Large intestine (tissue), 3 donors: ENCODE results near the gene TSPEAR. TPM values are rescaled to one million over a fixed set of nuclear protein-coding genes. Genes with fewer than 3 reads are reported as not detected.
"Not testable (repeated sequence)": the region's sequence is repeated elsewhere in the genome, so short reads cannot be mapped to it uniquely, and the experiment has no call there.

Experiments
- DNase-seq, 2 donors: peaks; one replicate each; pipeline versions ENCODE4 v3.0.0 to v3.0.0-alpha.2; 2013
- H3K27ac ChIP-seq: one replicate; pipeline ENCODE4 v1.5.1; 2013; ENCODE audit warnings: low read length
- H3K27me3 ChIP-seq: 2 replicates; pipeline ENCODE4 v1.6.1; 2013; ENCODE audit warnings: low read length; ENCODE audit not compliant: control insufficient read depth, insufficient read depth
- H3K36me3 ChIP-seq: 2 replicates; pipeline ENCODE4 v1.6.1; 2013; ENCODE audit warnings: low read length; ENCODE audit not compliant: control insufficient read depth, insufficient read depth
- H3K4me1 ChIP-seq: one replicate; pipeline ENCODE4 v1.6.1; 2013; ENCODE audit warnings: low read length; ENCODE audit not compliant: control insufficient read depth, insufficient read depth
- H3K4me3 ChIP-seq: one replicate; pipeline ENCODE4 v1.5.1; 2013; ENCODE audit warnings: low read length
- H3K9me3 ChIP-seq: one replicate; pipeline ENCODE4 v1.6.1; 2013; ENCODE audit warnings: mild to moderate bottlenecking, low read depth, low read length, moderate library complexity; ENCODE audit not compliant: control insufficient read depth
- WGBS: methylation state at CpG from one replicate; pipeline ENCODE4 v1.1.5; 2013; ENCODE audit warnings: low lambda C conversion rate; ENCODE audit not compliant: insufficient coverage; 5-methylcytosine and 5-hydroxymethylcytosine counted together
- polyA plus RNA-seq: library from polyadenylated mRNA; unstranded; fragments of 120-200 nt; gene quantifications from one replicate; pipeline ENCODE4 v1.2.1, GENCODE V29; 2013

Gene TSPEAR
- polyA plus RNA-seq, 1 donor: 0.55 TPM

GRCh38 chr21:44614961-44615391 lies 96.4 kb downstream of the TSPEAR start:
- Histone ChIP-seq H3K27ac (no peak overlapping the region), H3K9me3 (peaks cover 8% of the 10 kb centered on the region), H3K27me3 (no peaks in the 10 kb centered on the region), H3K36me3 (no peaks in the 10 kb centered on the region), H3K4me1 (no peaks in the 10 kb centered on the region), H3K4me3 (no peak overlapping the region)
- no CpG with 5 or more reads among the region's 28 CpGs for WGBS
- no peak for DNase-seq

DNA sequence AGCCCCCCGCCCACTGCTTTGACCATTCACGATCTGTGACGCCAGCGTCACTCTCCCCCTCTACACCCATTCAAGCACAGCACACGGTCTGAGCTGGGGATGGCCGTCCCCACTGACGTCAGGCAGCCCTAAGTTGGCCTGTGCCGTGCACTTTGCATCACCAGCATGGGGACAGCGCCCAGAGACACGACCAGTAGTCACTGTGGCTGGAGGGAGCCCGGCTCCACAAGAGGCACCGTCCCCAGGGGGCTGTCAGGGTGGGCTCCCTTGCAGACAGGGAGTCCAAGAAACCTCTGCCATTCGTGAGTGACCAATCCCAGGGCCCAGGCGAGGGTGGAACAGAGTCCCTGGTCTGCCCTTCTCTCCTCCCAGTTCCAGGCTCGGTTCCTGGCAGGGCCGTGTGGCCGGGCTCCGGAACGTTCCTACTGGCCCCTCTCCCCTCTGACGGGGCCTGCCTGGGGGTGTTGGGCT lies 97.2 kb downstream of the TSPEAR start:
- H3K4me3 ChIP-seq: no peak overlapping the region
- H3K4me1 ChIP-seq: no peaks in the 10 kb centered on the region
- WGBS: no CpG with 5 or more reads among the region's 20 CpGs
- no peaks in the 10 kb centered on the region for H3K36me3 ChIP-seq
- no peaks in the 10 kb centered on the region for H3K27me3 ChIP-seq
- DNase-seq: no peak
- H3K27ac ChIP-seq: no peak overlapping the region
- H3K9me3 ChIP-seq: peaks cover 8% of the 10 kb centered on the region

GRCh38 chr21:44613386-44614155 lies 97.8 kb downstream of the TSPEAR start:
- Histone ChIP-seq H3K9me3 (peaks cover 8% of the 10 kb centered on the region), H3K4me1 (no peaks in the 10 kb centered on the region), H3K4me3 (no peak overlapping the region), H3K27me3 (no peaks in the 10 kb centered on the region), H3K27ac (no peak overlapping the region), H3K36me3 (no peaks in the 10 kb centered on the region)
- WGBS: no CpG with 5 or more reads among the region's 26 CpGs
- no peak for DNase-seq

GRCh38 chr21:44612669-44613229 lies 98.6 kb downstream of the TSPEAR start:
- Histone ChIP-seq H3K36me3 (no peaks in the 10 kb centered on the region), H3K4me3 (no peak overlapping the region), H3K27ac (no peak overlapping the region), H3K27me3 (no peaks in the 10 kb centered on the region), H3K4me1 (no peaks in the 10 kb centered on the region), H3K9me3 (peaks cover 8% of the 10 kb centered on the region)
- no peak for DNase-seq
- WGBS: no CpG with 5 or more reads among the region's 13 CpGs

DNA sequence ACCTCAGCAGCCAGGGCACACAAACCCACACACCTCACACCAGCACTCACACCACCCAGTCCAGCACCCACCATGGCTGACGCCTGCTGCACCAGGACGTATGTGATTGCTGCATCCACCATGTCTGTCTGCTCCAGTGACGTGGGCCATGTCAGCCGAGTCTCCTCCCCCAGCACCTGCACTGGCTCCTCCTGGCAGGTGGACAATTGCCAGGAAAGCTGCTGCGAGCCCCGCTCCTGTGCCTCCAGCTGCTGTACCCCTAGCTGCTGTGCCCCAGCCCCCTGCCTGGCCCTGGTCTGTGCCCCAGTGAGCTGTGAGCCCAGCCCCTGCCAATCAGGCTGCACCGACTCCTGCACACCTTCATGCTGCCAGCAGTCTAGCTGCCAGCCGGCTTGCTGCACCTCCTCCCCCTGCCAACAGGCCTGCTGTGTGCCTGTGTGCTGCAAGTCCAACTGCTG lies 99.3 kb downstream of the TSPEAR start, which contains the start of gene KRTAP10-8:
TSS of gene KRTAP10-8 (plus strand) at position 51 of the 458 bp plus-strand sequence. CDS start at position 73, 22 bp downstream.
- no peak within 1 kb of the TSS for H3K27ac ChIP-seq
- WGBS: no CpG with 5 or more reads among the region's 8 CpGs
- peaks cover 8% of the 10 kb centered on the region for H3K9me3 ChIP-seq
- no peaks in the 10 kb centered on the region for H3K36me3 ChIP-seq
- H3K4me1 ChIP-seq: no peaks in the 10 kb centered on the region
- no peaks in the 10 kb centered on the region for H3K27me3 ChIP-seq
- no peak within 1 kb of the TSS for H3K4me3 ChIP-seq
- DNase-seq: no peak

DNA sequence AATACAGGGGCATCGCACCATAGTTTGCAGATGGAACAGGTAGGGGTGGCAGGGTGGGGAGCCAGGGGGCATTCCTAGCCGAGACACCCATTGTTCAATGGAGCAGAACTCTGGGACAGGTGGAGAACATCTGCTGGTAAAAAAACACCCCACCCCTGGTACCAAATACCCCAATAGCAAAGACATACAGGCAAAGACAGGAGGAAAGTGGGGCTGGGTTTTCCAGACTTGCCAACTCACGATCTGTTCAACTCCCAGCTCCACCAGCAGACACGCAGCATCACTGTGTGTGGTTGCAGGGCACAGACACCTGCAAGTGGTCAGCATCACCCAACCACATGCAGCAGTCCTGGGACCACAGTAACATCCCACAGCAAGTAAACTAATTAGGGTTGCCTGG lies 99.8 kb downstream of the TSPEAR start:
- Histone ChIP-seq H3K27me3 (no peaks in the 10 kb centered on the region), H3K36me3 (no peaks in the 10 kb centered on the region), H3K4me3 (no peak overlapping the region), H3K27ac (no peak overlapping the region), H3K4me1 (no peaks in the 10 kb centered on the region), H3K9me3 (peaks cover 6% of the 10 kb centered on the region)
- WGBS: no CpG with 5 or more reads among the region's 4 CpGs
- no peak for DNase-seq

GRCh38 chr21:44610157-44610843 lies 101.1 kb downstream of the TSPEAR start:
- not testable (repeated sequence) for H3K36me3 ChIP-seq, DNase-seq, H3K4me1 ChIP-seq, H3K9me3 ChIP-seq, H3K27ac ChIP-seq, H3K27me3 ChIP-seq, H3K4me3 ChIP-seq
- WGBS: 100% methylated on average over 1 of the region's 7 CpGs

GRCh38 chr21:44609193-44609592 lies 102.2 kb downstream of the TSPEAR start:
- no peak for DNase-seq
- peaks cover 5% of the 10 kb centered on the region for H3K9me3 ChIP-seq
- no peaks in the 10 kb centered on the region for H3K4me1 ChIP-seq
- H3K36me3 ChIP-seq: no peaks in the 10 kb centered on the region
- no peaks in the 10 kb centered on the region for H3K27me3 ChIP-seq
- H3K27ac ChIP-seq: no peak overlapping the region
- no peak overlapping the region for H3K4me3 ChIP-seq

GRCh38 chr21:44606495-44606894 lies 104.9 kb downstream of the TSPEAR start:
- H3K27ac ChIP-seq: no peak overlapping the region
- H3K36me3 ChIP-seq: no peaks in the 10 kb centered on the region
- H3K27me3 ChIP-seq: no peaks in the 10 kb centered on the region
- WGBS: 100% methylated on average over 2 of the region's 4 CpGs
- H3K4me1 ChIP-seq: no peaks in the 10 kb centered on the region
- H3K4me3 ChIP-seq: no peak overlapping the region
- H3K9me3 ChIP-seq: no peaks in the 10 kb centered on the region
- DNase-seq: no peak

- peaks cover 2% of the 10 kb centered on the region for H3K9me3 ChIP-seq
Observed at GRCh38 chr21:44603911-44604310, 107.5 kb downstream of the TSPEAR start.

More at GRCh38 chr21:44603911-44604310, 107.5 kb downstream of the TSPEAR start:
- WGBS: 80% methylated on average over 1 of the region's 8 CpGs
- Histone ChIP-seq H3K4me3 (no peak overlapping the region), H3K4me1 (no peaks in the 10 kb centered on the region), H3K27ac (no peak overlapping the region), H3K36me3 (no peaks in the 10 kb centered on the region), H3K27me3 (no peaks in the 10 kb centered on the region)
- no peak for DNase-seq
